ENCODE measurements around the gene FBH1.
"Not testable (repeated sequence)": the region's sequence is repeated elsewhere in the genome, so short reads cannot be mapped to it uniquely, and the experiment has no call there.

FBH1 gene

GRCh38 chr10:5961405-5962100 is 71.5 kb downstream of the FBH1 start:
- H3K4me3 ChIP-seq (ENCODE audit: low read depth, low read length) = no peak overlapping the region
- no peaks in the 10 kb centered on the region for H3K27me3 ChIP-seq
- H3K36me3 ChIP-seq = no peaks in the 10 kb centered on the region
- TF ChIP-seq CTCF (IDR thresholded peaks at IDR 0.05; ENCODE audit: low read depth, low read length) = no peak
- H3K9me3 ChIP-seq = no peaks in the 10 kb centered on the region
- no peak for DNase-seq
- no peaks in the 10 kb centered on the region for H3K4me1 ChIP-seq

GRCh38 chr10:5962358-5962940 is 72.4 kb downstream of the FBH1 start:
- DNase-seq; H3K9me3 ChIP-seq; H3K4me3 ChIP-seq (ENCODE audit: low read depth, low read length); H3K27me3 ChIP-seq; H3K36me3 ChIP-seq; H3K4me1 ChIP-seq: not testable (repeated sequence)

GRCh38 chr10:5963071-5963470 is 73.0 kb downstream of the FBH1 start:
- Histone ChIP-seq H3K9me3 (no peaks in the 10 kb centered on the region), H3K4me1 (no peaks in the 10 kb centered on the region), H3K36me3 (no peaks in the 10 kb centered on the region), H3K4me3 (ENCODE audit: low read depth, low read length) (no peak overlapping the region), H3K27me3 (no peaks in the 10 kb centered on the region)
- no peak for TF ChIP-seq CTCF (IDR thresholded peaks at IDR 0.05; ENCODE audit: low read depth, low read length)
- no peak for DNase-seq

GRCh38 chr10:5963591-5963990 is 73.5 kb downstream of the FBH1 start:
- DNase-seq = no peak
- Histone ChIP-seq H3K36me3 (no peaks in the 10 kb centered on the region), H3K4me1 (no peaks in the 10 kb centered on the region), H3K4me3 (ENCODE audit: low read depth, low read length) (no peak overlapping the region), H3K27me3 (no peaks in the 10 kb centered on the region), H3K9me3 (no peaks in the 10 kb centered on the region)
- no peak for TF ChIP-seq CTCF (IDR thresholded peaks at IDR 0.05; ENCODE audit: low read depth, low read length)

GRCh38 chr10:5964736-5965135 is 74.7 kb downstream of the FBH1 start:
- Histone ChIP-seq H3K9me3 (no peaks in the 10 kb centered on the region), H3K27me3 (no peaks in the 10 kb centered on the region), H3K36me3 (no peaks in the 10 kb centered on the region), H3K4me1 (no peaks in the 10 kb centered on the region), H3K4me3 (ENCODE audit: low read depth, low read length) (no peak overlapping the region)
- DNase-seq = no peak
- TF ChIP-seq CTCF (IDR thresholded peaks at IDR 0.05; ENCODE audit: low read depth, low read length) = no peak

- no peak for TF ChIP-seq CTCF (IDR thresholded peaks at IDR 0.05; ENCODE audit: low read depth, low read length)
- H3K4me1 ChIP-seq = no peaks in the 10 kb centered on the region
- H3K9me3 ChIP-seq = no peaks in the 10 kb centered on the region
- H3K4me3 ChIP-seq (ENCODE audit: low read depth, low read length) = no peak overlapping the region
- no peak for DNase-seq
- H3K36me3 ChIP-seq = no peaks in the 10 kb centered on the region
- H3K27me3 ChIP-seq = 0 out of 2 replicates have a peak, but pooled peaks cover 3% of the 10 kb centered on the region
Measured at GRCh38 chr10:5965266-5965665, 75.2 kb downstream of the FBH1 start.

All from BE2C (cell line).